PC-9 (cell line): ENCODE data around the gene DDOST. TPM values are rescaled to one million over a fixed set of nuclear protein-coding genes. Genes with fewer than 3 reads are reported as not detected.

Experiments used
- BruUV-seq: library from RNA; stranded (reverse); fragments of 400-500 nt; replicated peaks from 2 replicates; lab custom pipeline; 2021; lab: Mats Ljungman, UMichigan
- CTCF ChIA-PET: fragments of 300-600 bp; sonication (Branson Sonifier 250); formaldehyde crosslinking; loops from one replicate; lab custom pipeline; 2022; ENCODE audit warnings: antibody characterized with exemption; lab: Charles Lee
- POLR2A ChIA-PET: fragments of 300-600 bp; sonication (Branson Sonifier 250); formaldehyde crosslinking; loops from one replicate; lab custom pipeline; 2022; ENCODE audit warnings: antibody characterized with exemption; ENCODE audit not compliant: unreplicated experiment; lab: Charles Lee
- DNase-seq, 2 experiments: peaks; one replicate each; pipeline versions ENCODE4 v3.0.0 to v3.0.0-alpha.2; 2015 to 2022; ENCODE audit warnings: mixed read lengths in 1 of 2
- H2AFZ ChIP-seq: fragments of 200-600 bp; sonication (generic); 2 replicates; pipeline ENCODE4 v1.8.1; 2017; ENCODE audit warnings: antibody characterized with exemption
- H3F3A ChIP-seq: fragments of 200-600 bp; sonication (generic); 2 replicates; pipeline ENCODE4 v1.8.1; 2017; ENCODE audit warnings: antibody characterized with exemption, mild to moderate bottlenecking, low read depth; ENCODE audit not compliant: insufficient read depth
- H3K27ac ChIP-seq: fragments of 200-600 bp; sonication (generic); 2 replicates; pipeline ENCODE4 v1.6.1; 2016; ENCODE audit warnings: mixed run types
- H3K27me3 ChIP-seq: fragments of 200-600 bp; sonication (generic); 2 replicates; pipeline ENCODE4 v1.6.1; 2016; ENCODE audit warnings: low read depth, mixed run types; ENCODE audit not compliant: insufficient read depth
- H3K36me3 ChIP-seq: fragments of 200-600 bp; sonication (generic); 2 replicates; pipeline ENCODE4 v1.6.1; 2016; ENCODE audit warnings: low read depth, mixed run types
- H3K4me1 ChIP-seq: fragments of 200-600 bp; sonication (generic); replicated peaks from 2 replicates; pipeline ENCODE4 v1.6.1; 2016; ENCODE audit warnings: mixed run types; ENCODE audit not compliant: insufficient read depth
- H3K4me2 ChIP-seq: fragments of 200-600 bp; sonication (generic); 2 replicates; pipeline ENCODE4 v1.6.1; 2017; ENCODE audit warnings: mixed run types
- H3K4me3 ChIP-seq: fragments of 200-600 bp; sonication (generic); 2 replicates; pipeline ENCODE4 v1.6.1; 2016; ENCODE audit warnings: mixed run types
- H3K79me2 ChIP-seq: fragments of 200-600 bp; sonication (generic); 2 replicates; pipeline ENCODE4 v1.6.1; 2017; ENCODE audit warnings: low read depth, mixed run types
- H3K9me2 ChIP-seq: fragments of 200-600 bp; sonication (generic); 2 replicates; pipeline ENCODE4 v1.8.1; 2017; ENCODE audit warnings: mild to moderate bottlenecking; ENCODE audit not compliant: insufficient read depth
- H3K9me3 ChIP-seq: fragments of 200-600 bp; sonication (generic); 2 replicates; pipeline ENCODE4 v1.8.1; 2016; ENCODE audit warnings: low read depth; ENCODE audit not compliant: insufficient read depth
- H4K20me1 ChIP-seq: fragments of 200-600 bp; sonication (generic); 2 replicates; pipeline ENCODE4 v1.8.1; 2017; ENCODE audit not compliant: insufficient read depth
- CTCF ChIP-seq: fragments of 200-600 bp; sonication (generic); conservative IDR thresholded peaks from 2 replicates; pipeline ENCODE4 v1.6.1; 2017; ENCODE audit warnings: mixed run types, antibody characterized with exemption, mild to moderate bottlenecking, moderate library complexity
- EZH2 ChIP-seq: fragments of 200-600 bp; sonication (generic); IDR thresholded peaks from 2 replicates; pipeline ENCODE4 v1.8.0; 2017; ENCODE audit warnings: antibody characterized with exemption, low read depth
- intact Hi-C: fragments of 100-400 bp; cut with micrococcal nuclease; formaldehyde crosslinking; loops from one replicate; pipeline ENCODE4 v1.10.0; 2022; ENCODE audit not compliant: unreplicated experiment
- total RNA-seq: library from RNA; stranded (reverse); gene quantifications from 2 replicates; pipeline ENCODE4 v1.2.3, GENCODE V29; 2021

DDOST gene
- total RNA-seq, 1 experiment from 2014 or later: 251 TPM

- POLR2A ChIA-PET: interaction anchor here (0.6 kb wide), 1 partner anchor 85 kb away, joined by 3 read pairs; no protein-coding TSS in a partner anchor
- Histone ChIP-seq H3K9me3 (no peaks in the 10 kb centered on the region), H4K20me1 (no peaks in the 10 kb centered on the region), H3K27ac (no peak overlapping the region), H3K79me2 (no peaks in the 10 kb centered on the region), H3K4me2 (no peak overlapping the region), H3F3A (peaks cover 24% of the 10 kb centered on the region), H3K36me3 (no peaks in the 10 kb centered on the region), H3K4me1 (peaks cover 28% of the 10 kb centered on the region), H3K27me3 (no peaks in the 10 kb centered on the region), H3K4me3 (no peak overlapping the region), H3K9me2 (no peaks in the 10 kb centered on the region), H2AFZ (no peak overlapping the region)
- no peak for DNase-seq
- TF ChIP-seq CTCF (no peak), EZH2 (no peak)
- no TSS peak for BruUV-seq
- CTCF ChIA-PET: no interaction called here
- intact Hi-C loops: no loop called here
Measured at GRCh38 chr1:20616847-20617487, 44.2 kb downstream of the DDOST start.

- BruUV-seq: no TSS peak
- Histone ChIP-seq H3K9me3 (no peaks in the 10 kb centered on the region), H3K4me3 (no peak overlapping the region), H4K20me1 (no peaks in the 10 kb centered on the region), H3K4me2 (no peak overlapping the region), H3K27ac (no peak overlapping the region), H3K4me1 (peaks cover 29% of the 10 kb centered on the region), H3K27me3 (no peaks in the 10 kb centered on the region), H3F3A (peaks cover 32% of the 10 kb centered on the region), H3K9me2 (no peaks in the 10 kb centered on the region), H2AFZ (no peak overlapping the region), H3K36me3 (no peaks in the 10 kb centered on the region), H3K79me2 (no peaks in the 10 kb centered on the region)
- TF ChIP-seq EZH2 (no peak), CTCF (no peak)
- POLR2A ChIA-PET: no interaction called here
- intact Hi-C loops: no loop called here
- DNase-seq: no peak
- CTCF ChIA-PET: no interaction called here
Measured at GRCh38 chr1:20615946-20616846, 45.0 kb downstream of the DDOST start.

- Histone ChIP-seq H3K9me2 (no peaks in the 10 kb centered on the region), H4K20me1 (no peaks in the 10 kb centered on the region), H2AFZ (no peak overlapping the region), H3K4me2 (peak overlapping the region; percentile 40), H3K4me3 (no peak overlapping the region), H3K27ac (peak overlapping the region; percentile 95), H3K36me3 (no peaks in the 10 kb centered on the region), H3K9me3 (no peaks in the 10 kb centered on the region), H3K79me2 (no peaks in the 10 kb centered on the region), H3K27me3 (no peaks in the 10 kb centered on the region), H3K4me1 (peaks cover 35% of the 10 kb centered on the region), H3F3A (peaks cover 42% of the 10 kb centered on the region)
- no peak for DNase-seq
- intact Hi-C loops: loop anchor here (5.0 kb wide), 1 partner anchor 37 kb away; no protein-coding TSS in a partner anchor
- ChIA-PET CTCF (interaction anchor here (0.5 to 1.5 kb wide), 4 partner anchors 19 to 397 kb away, joined by 4 to 11 read pairs (median 4); partner anchors contain the start of gene PINK1), POLR2A (interaction anchor here (0.5 to 2.1 kb wide), 5 partner anchors 25 to 431 kb away, joined by 3 to 20 read pairs (median 12); partner anchors contain the start of gene CDA)
- TF ChIP-seq CTCF (no peak), EZH2 (no peak)
- BruUV-seq: TSS peak; percentile 10
Measured at GRCh38 chr1:20614131-20614579, 47.0 kb downstream of the DDOST start.
